HUDEP-2 (cell line): Measurements from ENCODE around the gene ITPR1.

Experiments used
- DNase-seq, 76 experiments: peaks; one replicate each; lab custom pipeline; 2025; ENCODE audit not compliant: unreplicated experiment in 76 of 76; lab: John Stamatoyannopoulos, UW

ITPR1 gene

DNA sequence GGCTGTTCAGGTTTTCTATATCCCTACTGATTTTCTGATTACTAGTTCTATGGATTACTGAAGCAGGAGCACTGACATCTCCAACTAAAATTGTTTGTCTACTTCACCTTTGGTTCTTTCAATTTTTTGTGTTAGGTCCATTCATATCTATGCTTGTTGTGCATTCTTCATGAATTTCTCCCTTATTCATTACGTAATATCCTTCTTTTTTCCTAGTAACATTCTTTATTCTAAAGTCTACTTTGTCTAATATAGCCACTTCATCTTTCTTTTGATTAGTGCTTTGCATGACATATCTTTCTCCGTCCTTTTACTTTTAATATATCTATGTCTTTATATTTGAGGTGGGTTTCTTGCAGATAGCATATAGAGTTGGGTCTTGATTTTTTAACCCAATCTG is 369.8 kb downstream of the ITPR1 start:
- no peak for DNase-seq

DNA sequence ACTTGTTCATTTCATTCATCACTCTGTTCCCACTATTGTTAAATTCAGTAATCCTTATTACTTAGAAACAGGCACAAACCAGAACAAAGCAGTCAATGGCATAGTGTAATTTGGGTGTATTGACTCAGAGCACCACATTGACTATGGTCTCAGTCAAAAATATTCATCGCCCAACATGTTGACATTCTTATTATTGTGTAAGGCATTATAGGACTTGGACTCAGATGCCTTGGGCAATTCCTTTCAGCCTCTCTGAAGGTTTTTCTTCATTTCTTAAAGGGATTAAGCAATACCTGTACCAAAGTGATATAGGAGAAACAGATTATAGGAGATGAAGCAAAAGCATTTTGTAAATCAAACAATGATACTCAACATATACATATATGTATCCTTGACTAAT is 371.4 kb downstream of the ITPR1 start:
- DNase-seq: no peak

DNA sequence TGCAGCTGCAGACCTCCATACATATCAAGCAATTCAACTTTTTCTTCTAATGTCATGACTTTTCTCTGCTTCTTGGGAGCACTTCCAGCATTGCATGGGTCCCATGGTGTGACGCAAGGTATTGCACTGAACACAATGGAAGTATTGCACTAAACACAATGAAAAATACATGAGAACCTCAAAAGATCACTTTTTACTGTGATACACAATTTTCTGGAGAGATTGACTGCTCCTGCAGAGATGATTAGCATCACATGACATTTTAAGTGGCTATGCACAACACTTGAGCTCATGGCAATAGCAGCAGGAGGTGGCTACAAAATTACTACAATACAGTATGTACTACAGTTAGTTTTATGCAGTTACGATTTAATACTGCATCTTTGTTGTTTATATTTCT is 372.6 kb downstream of the ITPR1 start:
- DNase-seq: no peak

DNA sequence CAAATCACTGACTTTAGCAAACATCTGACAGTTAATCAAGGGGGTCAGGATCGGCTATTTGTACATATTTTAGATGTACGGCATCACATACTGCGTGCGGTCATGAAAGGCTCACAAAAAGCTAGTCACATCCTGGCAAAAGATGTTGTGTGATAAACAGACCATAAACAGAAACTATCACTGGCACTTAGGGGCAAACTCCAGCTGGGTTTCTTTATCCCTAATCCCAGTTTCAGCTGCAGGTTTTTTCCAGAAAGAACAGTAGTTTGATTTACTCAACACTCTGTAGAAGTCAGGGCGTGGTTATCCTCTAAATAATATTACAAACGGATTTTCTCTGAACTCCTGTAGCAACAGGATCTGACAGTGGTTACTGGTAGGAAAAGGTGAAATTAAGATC is 373.7 kb downstream of the ITPR1 start:
- DNase-seq: no peak

DNA sequence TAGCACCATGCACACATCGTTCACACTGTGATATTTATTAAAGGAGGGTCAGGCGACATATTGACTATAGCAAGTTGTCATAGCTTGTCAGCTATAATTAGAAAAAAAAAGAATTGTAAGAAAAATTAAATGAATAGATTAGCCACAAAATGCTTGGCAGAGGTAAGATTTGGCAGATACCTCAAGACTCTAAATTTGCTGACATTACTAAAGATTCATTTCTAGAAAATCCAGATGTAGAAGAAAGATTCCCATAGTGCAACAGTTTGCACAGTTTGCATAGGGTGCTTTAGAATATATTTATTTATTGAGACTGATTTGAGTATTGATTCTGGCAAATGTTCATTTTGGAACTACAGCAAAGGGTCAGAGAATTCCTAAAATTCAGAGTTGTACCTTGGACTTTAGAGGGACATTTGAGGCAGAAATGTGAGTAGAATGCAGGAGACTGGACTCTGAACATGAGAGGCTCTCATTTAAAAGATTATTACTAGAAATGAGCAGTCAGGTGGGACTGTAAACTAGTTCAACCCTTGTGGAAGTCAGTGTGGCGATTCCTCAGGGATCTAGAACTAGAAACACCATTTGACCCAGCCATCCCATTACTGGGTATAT is 384.1 kb downstream of the ITPR1 start:
- DNase-seq: no peak

DNA sequence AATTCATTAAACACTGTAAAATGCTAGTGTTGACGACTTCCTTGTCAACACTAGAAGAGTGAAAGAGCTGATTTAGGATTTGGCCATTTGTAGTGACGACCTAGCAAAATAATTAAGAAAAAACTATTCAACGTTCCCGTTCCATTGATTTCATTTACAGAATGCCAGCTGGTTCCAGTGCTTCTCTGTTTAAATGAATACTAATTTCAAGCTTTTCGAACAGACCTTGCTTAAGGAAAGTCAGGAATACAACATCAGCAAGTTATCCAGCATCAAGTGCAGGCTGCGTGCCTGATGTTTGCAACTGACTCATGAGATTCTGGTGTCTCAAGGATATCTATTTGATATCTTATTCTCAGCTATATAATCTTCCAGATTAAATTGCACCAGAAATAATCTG is 387.7 kb downstream of the ITPR1 start:
- no peak for DNase-seq

DNA sequence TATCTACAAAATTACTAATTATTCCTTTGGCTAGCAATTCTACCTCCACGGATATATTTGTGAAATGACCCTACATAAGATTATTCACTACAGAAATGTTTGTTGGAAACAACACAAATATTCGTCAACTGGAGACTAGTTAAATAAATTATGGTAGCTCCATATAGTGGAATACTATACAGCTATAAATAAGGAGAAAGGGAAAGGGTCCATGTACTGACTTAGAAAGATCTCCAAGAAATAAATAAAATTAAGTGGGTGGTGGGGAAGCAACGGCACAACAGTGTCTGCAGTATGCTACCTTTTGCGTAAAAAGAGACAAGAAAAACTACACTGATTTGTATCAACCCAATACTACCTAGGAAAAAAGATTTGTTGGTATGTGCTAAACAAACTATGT is 389.4 kb downstream of the ITPR1 start:
- no peak for DNase-seq

DNA sequence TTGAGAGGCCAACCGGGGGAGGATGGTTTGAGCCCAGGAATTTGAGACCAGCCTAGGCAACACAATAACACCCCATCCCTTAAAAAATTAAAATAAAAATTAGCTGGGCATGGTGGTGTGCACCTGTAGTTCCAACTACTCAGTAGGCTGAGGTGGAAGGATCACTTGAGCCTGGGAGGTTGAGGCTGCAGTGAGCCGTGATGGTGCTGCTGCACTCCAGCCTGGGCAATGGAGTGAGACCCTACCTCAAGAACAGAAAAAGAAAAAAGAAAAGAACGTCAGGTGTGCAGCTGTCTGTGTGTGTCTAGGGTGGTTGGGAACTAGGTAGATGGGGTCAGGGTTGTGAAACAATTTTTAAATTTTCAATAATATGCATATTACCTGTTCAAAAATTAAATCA is 389.9 kb downstream of the ITPR1 start:
- DNase-seq: no peak

DNA sequence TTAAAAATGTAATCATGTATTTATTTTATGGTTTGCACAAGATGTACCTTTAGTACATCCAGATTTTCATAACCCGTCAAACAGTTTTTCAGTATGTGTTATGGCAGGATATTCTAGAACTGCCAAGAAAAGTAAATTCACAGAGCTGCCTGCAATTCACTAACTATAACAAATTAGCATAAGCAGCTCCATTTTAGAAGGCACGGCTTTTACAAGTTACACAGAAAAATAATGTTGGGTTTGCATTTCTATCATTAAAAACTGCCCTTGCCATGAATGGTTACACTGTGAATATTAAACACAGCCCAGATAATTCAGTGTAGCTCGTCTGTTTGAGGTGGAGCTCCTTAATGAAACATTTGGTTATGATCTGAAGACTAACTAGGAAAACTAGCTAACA is 391.7 kb downstream of the ITPR1 start:
- no peak for DNase-seq

DNA sequence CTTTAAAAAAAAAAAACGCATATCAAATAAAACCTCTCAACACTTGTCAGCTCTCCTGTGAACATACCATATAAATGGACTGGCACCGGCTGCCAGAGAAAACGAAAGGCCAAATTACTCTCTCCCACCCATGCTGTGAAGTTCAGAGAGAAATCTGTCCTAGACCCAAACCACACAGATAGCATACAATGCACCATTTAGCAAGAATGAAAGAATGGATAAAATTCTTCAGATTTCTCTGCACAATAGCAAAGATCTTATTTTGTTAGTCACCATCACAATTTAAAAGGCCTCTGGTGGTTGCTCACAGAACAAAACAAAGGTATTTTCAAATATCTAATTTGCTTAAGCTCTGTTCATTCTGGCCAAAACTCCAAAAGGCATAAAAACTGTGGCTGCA is 392.2 kb downstream of the ITPR1 start:
- no peak for DNase-seq

DNA sequence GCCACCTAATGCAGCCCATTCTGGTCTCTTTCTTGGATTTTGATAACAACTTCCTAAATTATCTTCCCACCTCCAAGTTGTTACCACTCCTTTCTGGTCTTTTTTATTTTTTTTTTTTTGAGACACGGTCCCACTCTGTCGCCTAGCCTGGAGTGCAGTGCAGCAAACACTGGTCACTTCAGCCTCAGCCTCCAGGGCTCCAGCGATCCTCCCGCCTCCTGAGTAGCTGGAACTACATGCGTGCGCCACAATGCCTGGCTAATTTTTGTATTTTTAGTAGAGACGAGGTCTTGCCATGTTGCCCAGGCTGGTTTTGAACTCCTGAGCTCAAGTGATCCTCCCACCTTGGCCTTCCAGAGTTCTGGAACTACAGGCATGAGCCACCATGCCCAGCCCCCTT is 393.3 kb downstream of the ITPR1 start:
- DNase-seq: no peak

DNA sequence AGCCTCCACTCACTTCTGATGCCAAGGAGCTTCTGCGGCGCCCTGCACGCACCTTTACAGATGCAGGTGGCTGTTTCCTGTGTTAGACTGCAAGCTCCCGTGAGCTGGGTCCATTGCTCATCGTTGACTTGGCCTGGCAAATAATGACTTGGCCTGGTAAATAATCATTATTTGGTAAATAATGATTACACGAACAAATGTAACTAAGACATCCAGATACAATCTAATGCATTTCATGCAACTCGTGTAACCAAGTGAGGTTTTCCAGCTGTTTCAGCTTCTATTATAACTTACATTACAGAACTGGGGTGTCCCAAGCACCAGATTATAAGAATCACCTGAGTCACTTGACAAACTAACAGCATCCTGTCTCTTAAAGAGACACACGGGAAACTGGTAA is 394.0 kb downstream of the ITPR1 start:
- no peak for DNase-seq

DNA sequence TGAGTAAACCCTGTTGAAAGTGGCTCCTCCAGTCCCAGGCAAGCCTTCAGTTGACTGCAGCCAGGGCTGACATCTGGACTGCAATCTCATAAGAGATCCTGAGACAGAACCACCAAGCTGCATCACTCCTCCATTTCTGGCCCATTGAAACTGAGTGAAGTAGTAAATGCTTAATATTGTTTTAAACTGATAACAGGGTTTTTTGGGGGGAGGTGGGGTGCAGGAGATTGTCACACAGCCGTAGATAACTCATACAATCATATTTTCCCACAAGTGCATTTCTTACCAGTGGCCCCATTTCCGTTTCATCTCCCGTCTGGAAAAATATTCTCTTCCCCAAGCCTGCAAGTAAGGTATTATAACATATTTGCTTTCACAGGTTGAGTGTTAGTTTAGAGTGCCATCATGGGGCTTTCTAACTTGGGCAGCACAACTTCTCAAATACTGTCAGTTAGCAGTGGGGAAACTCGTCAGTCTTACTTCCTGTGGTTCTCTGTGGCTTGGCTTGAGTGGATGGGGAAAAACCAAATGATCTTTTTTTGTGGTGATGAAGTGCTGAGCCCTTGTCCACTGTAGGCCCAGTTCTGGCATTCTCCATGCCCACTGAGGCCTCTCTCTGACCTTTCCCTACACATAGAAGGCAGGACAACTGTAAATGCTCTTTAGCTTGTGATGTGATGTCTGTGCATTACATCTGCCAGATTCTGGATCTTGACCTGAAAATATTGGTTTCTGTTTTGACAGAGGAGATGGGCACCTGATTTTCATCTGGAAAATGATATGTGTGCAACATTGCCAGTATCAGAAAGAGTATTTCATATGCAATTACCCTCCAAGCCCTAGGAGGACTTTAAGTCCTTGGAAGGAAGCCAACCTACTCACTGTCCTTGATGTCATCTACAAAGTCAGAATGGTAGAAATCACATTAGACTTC is 396.0 kb downstream of the ITPR1 start:
- no peak for DNase-seq

DNA sequence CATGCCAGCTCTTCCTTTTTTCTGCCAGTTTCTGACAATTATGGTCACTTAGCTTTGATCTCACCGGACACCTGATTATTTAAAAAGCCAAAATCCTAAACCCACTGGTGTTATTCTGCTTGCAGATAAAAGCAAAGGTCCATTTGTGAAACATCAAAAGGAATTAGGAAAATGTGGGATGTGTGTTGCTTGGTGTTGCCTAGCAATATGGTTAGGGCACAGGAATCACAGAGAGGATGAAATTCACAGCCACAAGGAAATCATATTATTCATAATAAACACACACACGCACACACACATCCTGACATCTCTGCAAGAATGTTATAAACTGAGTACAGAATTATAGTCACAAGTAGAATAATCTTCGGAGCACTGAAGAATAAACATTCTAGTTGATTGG is 396.7 kb downstream of the ITPR1 start:
- DNase-seq: no peak

DNA sequence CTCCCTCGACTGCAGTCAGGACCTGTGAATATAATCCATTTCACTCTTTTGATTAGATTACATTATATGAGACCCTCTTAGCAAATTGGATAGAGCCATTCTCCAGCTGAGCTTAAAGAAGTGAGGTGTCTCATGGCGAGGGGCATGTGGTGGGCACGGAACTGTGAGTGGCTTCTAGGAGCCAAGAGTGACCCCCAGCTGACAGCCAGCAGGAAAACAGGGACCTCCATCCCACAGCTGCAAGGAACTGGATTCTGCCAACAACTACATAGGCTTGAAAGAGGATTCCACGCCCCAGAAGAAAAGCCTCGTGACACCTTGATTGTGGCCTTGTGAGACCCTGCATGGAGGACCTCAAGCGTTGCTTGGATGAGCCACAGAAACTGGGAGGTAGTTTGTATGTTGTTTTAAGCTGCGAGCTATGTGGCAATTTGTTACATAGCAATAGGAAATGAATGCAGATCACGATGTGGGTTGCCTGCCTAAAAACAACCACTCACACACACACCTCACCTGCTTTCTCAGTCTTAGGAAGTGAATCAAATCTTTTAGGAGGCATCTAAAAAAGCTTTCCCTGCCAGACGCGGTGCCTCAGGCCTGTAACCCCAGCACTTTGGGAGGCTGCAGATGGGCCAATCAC is 401.9 kb downstream of the ITPR1 start:
- no peak for DNase-seq

DNA sequence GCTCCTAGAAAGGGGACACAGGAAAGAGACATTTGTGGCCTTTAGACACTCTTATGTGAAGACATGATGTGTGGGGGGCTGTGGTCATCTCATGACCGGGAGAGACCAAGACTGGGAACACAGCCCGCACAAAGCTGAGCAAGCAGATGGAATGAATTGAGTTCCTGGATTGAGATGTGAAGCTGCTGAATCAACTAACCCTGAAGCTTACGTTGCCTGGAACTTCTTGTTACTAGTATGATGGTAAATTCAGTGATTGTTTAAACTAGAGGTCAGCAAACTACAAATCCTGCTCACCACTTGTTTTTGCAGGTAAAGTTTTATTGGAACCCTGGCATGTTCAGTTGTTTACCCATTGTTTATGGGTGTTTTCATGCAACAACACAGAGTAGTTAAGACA is 402.7 kb downstream of the ITPR1 start:
- DNase-seq: no peak
